Ishikawa (cell line): Measurements from ENCODE around the gene ATRX.
A peak's percentile ranks its signal among the peaks of the same experiment; 100 is the strongest.

Source experiments
- CEBPB ChIP-seq: IDR thresholded peaks from 2 replicates; pipeline ENCODE4 v1.6.1; 2012
- CREB1 ChIP-seq: IDR thresholded peaks from 2 replicates; pipeline ENCODE4 v1.6.1; 2012; ENCODE audit warnings: low read depth
- EP300 ChIP-seq: IDR thresholded peaks from 2 replicates; pipeline ENCODE4 v1.6.1; 2012; ENCODE audit warnings: borderline replicate concordance
- FOXM1 ChIP-seq: IDR thresholded peaks from 2 replicates; pipeline ENCODE4 v1.6.1; 2012; ENCODE audit warnings: low read depth, borderline replicate concordance
- MAX ChIP-seq: IDR thresholded peaks from 2 replicates; pipeline ENCODE4 v1.6.1; 2012
- RAD21 ChIP-seq: IDR thresholded peaks from 2 replicates; pipeline ENCODE4 v1.6.1; 2012; ENCODE audit warnings: low read depth
- REST ChIP-seq: IDR thresholded peaks from 2 replicates; pipeline ENCODE4 v1.6.1; 2012; ENCODE audit warnings: low read depth, mild to moderate bottlenecking
- TAF1 ChIP-seq: IDR thresholded peaks from 2 replicates; pipeline ENCODE4 v1.6.1; 2012; ENCODE audit warnings: low read depth, mild to moderate bottlenecking
- TCF12 ChIP-seq: IDR thresholded peaks from 2 replicates; pipeline ENCODE4 v1.6.1; 2012; ENCODE audit warnings: low read depth
- TEAD4 ChIP-seq: IDR thresholded peaks from 2 replicates; pipeline ENCODE4 v1.6.1; 2012
- USF1 ChIP-seq: IDR thresholded peaks from 2 replicates; pipeline ENCODE4 v1.6.1; 2012
- YY1 ChIP-seq: IDR thresholded peaks from 2 replicates; pipeline ENCODE4 v1.6.1; 2012; ENCODE audit warnings: low read depth

DNA sequence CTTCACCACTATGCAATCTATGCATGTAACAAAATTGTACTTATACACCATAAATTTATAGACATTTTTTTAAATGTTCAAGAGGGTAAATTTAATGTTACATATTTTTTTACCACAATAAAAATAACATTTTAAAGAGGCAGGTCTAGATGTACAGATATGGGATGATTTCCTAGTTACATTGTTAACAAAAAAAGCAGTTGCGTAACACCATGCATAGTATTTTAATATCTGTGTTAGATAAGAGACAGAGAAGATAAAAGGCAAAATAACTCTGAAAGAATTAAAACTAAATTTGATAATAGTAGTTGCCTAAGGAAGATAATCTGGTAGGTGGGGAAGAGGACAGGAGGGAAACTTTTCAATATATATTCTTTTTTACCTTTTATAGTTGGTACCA, 9.1 kb upstream of the ATRX start:
- TF ChIP-seq RAD21 (no peak), TCF12 (no peak), TEAD4 (no peak), CEBPB (0 out of 2 replicates have a peak, but pooled peaks have one; percentile 40), FOXM1 (no peak), CREB1 (no peak), EP300 (no peak), MAX (no peak), REST (no peak), TAF1 (no peak), USF1 (no peak), YY1 (no peak)
